Measurements from ENCODE around the gene NEURL1B. TPM values are rescaled to one million over a fixed set of nuclear protein-coding genes. Genes with fewer than 3 reads are reported as not detected.
"Not testable (repeated sequence)": the region's sequence is repeated elsewhere in the genome, so short reads cannot be mapped to it uniquely, and the experiment has no call there.

Gene NEURL1B
- polyA plus RNA-seq, 1 donor, result 40.4 TPM

DNA sequence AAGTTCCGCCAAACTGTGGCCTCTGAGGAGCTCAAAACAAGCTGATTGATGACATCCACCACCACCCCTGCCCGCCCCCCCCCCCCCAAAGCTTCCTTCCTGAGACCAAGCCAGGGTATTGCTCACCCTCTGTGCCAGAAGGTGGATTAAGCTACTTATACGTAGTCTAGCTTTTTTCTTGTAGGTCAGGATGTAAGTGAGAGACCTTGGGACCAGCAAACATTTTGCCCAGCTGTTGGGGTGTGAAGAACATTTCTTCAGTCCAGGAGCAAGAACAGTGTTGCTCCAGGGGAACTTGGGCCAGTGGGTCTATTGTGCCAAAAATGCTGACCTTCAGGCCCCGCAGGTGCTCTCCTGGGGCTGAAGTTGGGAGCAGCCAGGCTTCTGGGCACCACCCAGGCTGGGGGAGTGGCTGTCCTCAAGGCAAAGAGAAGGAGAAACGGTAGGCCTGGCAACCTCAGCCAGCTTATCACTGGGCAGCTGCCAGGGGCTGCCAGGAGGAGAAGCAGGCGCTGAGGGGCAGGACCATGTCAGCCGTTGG is 18.0 kb downstream of the NEURL1B start:
- no peak for DNase-seq

DNA sequence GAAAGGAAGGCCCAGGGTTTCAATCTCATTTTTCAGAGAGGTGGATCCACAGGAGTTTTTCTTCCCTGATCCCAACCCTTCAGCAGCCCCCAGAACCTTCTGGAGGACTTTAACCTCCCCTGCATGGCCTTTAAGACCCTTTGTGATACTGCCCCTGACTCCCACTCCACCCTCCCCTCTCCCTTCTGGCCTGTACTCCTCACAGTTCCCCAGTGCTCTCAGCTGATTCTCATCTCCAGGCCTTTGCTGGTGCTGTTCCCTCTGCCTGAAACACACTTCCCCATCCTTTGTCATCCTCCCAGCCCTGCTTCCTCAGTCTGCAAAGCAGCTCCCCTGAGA is 18.5 kb downstream of the NEURL1B start:
- DNase-seq, result no peak

DNA sequence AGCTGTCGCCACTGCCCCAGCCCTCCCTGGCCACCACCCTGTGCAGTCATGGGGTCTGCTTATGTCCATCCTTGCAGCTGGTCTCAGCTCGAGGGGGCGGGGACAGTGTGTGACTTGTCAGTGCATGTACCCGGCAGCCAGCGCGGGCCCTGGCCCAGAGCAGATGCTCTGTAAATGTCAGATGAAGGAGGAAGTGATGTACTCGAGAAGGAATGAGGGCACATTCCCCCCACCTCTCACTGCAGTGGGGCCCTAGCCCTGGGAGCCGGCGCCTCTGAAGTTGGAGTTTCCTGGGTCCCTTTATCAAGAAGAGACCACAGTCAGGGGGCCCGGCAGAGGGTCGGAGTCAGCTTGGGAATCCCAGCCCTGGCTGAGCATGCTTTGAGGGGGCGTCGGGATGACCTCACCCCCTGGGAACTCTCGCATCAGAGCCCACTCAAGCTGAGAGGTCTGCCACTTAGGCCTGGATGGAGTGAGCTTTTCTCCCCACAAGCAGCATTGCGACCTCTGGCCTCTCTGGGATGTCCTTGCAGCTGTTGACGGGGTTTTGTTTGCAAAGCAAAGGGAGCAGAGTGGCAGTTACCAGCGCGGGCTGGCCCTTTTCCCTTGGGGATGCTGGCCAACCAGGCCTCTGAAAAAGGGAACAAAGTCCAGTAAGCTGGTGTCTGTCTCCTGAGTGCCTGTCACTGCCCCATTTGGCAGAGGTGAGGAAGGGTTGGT is 19.0 kb downstream of the NEURL1B start:
- peak; percentile 71 for DNase-seq

DNA sequence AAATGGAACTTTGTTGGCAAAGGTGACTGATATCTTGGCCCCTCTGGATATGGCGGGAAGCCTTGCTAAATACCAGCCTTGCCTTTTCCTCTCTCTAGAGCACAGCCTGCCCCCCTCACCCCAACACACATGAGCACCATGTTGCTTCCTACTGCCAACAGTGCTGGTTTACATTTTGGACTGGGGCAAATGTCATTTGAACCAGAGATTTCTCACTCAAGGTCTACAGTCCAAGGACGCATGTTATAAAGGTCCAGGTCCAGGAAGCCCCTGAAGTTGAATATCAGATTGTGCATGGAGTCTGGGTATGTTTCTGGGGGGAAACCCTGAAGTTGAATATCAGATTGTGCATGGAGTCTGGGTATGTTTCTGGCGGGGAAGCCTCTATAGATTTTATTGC is 19.9 kb downstream of the NEURL1B start:
- no peak for DNase-seq

DNA sequence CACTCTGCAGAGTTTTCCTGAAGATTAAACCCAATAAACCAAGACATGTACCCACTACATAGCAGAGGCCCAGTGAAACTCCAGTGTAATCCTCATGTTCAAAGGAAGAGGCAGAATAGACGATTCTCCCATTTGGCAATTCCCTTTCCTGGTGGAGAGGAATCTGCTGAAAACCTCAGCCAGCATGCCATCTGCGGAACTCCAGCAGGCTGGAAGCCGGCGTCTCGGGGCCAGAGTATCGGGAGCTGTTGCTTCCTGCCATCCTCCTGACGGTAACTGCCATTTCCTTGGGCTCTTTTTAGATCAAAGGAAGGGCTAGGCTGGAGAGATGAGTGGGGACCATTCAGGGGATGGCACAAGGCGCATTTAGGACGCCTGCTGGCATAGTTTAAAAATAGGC is 20.5 kb downstream of the NEURL1B start:
- no peak for DNase-seq

DNA sequence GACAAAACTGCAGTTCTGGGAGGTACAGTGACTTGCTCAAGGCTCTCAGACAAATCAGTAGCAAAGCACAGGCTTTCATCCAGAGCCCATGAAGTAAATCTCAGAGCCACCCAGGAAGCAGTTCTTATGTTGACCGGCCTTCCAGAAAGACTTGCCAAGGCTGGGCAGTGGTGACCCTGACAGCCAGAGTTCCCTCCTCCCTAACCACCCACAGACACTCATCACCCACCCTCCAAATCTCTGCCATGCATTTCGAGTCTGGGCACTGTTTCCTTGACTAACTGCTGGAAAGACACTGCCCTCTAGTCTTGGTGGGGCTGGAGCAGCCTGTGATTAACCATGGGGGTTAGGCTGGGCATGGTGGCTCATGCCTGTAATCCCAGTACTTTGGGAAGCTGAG is 21.5 kb downstream of the NEURL1B start:
- no peak for DNase-seq

DNA sequence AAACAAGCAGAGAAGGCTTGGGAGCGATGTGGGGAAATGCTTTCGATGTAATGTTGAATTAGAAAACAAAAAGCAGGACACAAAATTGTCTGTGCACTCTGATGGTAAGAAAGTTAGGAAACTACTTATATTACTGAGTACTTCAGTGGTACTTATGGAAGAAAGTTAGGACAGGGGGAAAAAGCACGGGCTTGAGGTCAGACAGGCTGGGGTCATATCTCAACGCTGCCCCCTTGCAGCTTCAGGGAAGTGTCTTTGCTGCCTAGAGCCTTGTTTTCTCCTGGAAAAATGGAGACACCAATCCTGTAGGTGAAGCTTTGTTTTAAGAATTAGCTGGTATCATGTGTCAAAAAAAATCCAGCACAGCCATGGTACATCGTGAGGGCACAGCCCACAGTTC is 23.0 kb downstream of the NEURL1B start:
- no peak for DNase-seq

DNA sequence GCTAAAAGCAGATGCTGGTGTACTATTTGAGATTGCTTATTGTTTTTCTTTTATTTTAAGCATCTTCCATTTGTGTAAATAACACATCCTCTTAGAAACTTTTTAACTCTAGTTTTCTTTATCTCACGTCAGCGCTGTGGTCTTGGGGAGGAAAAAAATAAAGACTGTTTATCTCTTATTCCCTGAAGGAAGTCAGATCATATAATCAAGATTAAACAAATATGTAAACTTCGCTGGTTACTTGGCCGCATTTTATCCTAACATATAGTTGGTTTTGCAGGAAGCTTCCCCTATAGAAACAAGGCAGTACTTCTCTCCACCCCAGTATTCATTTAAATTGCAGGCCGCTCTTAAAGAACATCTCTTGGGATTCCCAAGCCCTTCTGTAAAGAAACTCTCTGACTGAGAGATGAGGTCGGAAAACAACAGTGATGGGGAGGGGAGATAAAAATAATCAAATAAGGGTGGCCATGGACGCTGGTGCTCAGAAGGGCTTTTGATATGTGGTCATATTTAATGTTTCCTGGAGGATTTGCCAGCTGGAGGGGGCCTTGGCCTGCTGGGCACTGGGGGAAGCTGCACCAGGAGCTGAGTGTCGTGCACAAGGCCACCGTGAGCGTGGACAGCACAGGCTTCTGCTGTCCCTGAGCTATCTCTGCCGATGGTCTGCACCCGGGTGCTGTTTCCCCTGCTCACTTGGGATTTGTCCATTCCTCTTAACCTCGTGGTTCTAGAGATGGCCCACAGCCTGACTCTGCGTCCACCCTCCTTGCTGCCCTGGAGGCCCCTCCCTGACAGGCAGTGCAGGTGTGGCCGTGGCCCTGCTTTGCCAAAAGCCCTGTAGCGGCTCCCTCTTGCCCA is 23.8 kb downstream of the NEURL1B start:
- DNase-seq, result no peak

DNA sequence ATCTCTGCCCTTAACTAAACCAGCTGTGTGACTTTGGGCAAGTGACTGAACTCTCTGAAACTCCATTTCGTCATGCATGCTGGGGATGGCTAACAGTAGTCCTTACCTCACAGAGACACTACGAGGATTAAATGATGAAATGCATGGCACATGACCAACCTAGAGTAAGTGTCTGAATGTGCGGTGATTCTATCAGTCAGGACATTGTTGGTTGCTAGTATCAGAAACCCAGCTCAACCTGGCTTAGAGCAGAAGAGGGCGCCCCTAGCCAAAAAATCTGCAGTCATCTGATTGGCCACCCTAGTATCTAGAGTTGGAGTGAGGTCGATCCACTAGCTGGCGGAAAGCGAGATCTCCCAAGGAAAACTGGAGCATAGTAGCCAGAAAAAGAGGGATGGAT is 25.2 kb downstream of the NEURL1B start:
- DNase-seq, result no peak

DNA sequence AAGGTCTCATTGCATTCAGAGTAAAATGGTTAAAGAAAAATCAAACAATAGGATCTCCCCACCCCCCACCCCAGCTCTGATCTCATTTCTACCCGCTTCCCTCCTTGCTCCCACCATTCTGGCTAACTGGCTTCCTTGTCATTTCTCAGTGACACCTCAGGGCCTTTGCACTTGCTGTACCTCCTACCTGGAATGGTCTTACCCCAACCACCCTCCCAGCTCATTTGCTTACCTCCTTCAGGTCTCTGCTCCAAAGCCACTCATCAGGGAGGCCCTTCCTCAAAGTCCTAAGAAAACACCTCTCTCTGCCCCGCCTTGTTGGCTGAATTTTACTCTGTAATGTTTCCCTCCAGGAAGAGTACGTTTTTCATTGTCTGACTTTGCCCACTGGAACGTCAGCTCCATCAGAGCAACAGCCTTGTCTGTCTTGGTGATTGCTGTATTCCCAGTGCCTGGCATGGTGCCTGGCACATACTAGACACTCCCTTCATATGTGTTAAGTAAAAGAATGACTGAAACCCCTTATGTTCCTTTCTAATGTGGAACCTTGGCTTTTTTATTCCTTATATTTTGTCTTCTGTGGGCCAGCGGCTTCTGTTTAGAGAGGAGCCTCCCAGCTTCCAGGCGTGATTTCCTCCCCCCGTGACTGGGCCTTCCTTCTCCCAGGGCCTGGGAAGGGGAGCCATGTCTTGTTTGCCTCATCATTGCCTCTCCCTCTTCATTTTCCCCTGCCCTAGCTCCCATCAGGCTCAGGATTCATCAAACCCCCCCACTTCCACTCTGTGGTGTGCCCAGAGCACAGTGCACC is 26.9 kb downstream of the NEURL1B start:
- DNase-seq, result no peak

DNA sequence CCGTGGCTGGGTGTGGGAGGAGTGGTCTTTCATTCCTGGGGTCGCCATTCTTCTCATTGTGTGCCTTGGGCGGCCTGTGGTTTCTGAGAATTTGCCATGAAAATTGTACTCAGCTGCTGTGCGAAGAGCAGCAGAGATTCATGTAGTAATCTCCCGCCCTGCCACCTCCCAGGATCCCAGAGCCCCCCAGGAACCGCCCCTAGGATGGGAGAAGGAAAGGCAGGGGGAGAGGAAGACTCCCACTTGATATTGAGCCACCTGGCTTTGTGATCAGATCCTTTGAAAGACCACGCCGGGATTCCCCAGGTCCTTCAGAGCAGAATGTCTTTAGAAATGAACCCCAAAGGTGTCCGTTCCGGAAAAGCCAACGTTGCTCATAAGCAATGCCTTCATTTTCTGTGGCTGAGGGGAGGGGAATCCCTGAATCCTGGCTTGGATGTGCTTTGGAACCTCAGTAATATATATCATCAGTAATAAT is 27.6 kb downstream of the NEURL1B start:
- no peak for DNase-seq

DNA sequence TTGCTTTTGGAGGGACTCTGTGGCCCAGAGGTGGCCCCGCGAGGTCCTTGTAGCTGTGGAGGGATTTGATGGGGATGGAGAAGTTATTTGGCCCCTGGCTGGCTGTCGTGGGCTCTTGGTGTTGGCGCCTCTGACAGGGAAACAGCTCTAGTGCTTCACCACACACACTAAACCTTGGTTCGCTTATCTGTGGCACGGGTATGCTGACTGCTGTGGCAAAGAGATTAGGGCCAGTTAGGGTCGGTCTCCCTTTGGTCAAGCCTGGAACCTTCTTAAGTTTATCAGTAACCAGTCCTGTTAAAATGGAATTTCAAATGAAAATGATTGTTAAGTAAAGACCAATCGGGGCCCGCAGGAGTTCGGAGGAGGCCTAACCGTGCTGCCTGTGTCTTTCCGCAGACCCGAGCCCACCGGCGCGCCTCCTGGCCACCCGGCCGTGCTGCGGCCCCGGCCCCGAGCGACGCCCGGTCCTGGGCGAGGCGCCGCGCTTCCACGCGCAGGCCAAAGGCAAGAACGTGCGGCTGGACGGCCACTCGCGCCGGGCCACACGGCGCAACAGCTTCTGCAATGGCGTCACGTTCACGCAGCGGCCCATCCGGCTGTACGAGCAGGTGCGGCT is 28.4 kb downstream of the NEURL1B start:
- DNase-seq, result no peak

DNA sequence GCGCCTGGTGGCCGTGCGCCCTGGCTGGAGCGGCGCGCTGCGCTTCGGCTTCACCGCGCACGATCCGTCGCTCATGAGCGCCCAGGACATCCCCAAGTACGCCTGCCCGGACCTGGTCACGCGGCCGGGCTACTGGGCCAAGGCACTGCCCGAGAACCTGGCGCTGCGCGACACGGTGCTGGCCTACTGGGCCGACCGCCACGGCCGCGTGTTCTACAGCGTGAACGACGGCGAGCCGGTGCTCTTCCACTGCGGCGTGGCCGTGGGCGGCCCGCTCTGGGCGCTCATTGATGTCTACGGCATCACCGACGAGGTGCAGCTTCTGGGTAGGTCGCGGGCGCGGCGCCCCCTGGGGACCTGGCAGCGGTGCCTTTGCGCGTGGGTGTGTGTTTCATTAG is 28.9 kb downstream of the NEURL1B start:
- no peak for DNase-seq

DNA sequence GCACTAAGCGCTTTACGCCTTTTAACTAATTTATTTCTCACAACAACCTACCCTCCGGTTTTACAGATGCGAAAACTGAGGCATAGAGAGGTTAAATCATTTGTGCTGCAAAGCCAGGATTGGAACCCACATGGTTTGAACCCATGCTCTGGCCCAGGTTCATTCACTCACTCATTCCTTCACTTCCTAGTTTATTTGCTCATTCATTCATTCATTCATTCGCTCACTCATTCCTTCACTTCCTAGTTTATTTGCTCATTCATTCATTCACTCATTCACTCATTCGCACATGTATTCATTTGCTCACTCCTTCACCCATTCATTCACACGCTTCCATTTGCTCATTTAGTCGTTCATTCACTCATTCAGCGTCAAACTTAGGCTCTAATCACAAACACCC is 29.4 kb downstream of the NEURL1B start:
- no peak for DNase-seq

DNA sequence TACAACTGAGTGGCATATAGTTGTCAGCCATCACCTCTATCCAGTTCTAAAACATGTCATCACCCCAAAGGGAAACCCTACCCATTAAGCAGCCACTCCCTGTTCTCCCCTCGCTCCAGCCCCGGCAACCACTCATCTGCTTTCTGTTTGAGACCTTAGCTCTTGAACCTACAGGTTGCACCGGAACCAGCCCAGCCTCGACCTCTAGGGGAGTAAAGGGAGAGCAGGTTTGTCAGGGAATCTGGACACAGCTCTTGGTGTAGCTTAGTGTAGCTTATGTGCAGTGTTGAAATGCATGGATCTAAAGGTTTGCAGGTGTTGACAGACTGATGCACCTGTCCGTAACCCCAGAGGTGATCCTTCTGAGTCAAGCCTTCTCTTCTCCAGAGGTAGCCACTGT is 30.0 kb downstream of the NEURL1B start:
- DNase-seq, result no peak

DNA sequence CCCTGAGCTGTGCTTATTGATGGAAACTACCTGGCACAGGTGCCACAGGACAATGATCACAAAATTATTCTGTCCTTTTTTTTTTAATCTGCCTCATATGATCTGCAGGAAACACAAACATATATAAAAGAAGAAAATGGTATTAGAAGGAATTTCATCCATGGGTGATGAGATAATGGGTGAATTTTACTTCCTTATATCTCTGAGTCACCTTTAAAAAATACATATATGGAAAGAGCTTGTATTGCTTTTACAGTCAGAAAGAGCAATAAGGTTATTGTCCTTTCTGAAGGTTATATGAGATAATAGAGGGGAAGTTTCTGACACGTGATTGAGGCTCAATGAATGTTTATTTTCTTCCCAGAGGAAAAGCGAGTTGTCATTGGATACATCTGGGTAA is 31.6 kb downstream of the NEURL1B start:
- DNase-seq, result no peak

DNA sequence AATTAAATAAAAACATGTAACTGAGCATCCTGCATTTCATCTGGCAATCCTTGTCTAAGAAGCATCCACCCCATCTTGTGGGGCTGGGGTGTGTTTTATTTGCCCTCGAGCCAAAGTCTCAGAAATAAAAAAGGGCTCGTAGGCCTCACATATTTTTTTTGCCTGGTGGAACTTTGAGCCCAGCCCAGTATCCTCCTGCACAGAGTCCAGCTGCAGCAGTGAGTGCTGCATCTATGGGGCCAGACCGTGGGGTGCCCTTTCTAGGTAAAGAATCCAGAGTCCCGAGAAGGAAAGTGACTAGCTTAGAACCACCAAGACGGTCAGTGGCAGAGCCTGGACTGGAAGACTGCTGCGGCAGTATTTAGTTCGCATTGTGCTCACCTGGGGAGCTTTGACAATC is 33.1 kb downstream of the NEURL1B start:
- DNase-seq, result no peak

DNA sequence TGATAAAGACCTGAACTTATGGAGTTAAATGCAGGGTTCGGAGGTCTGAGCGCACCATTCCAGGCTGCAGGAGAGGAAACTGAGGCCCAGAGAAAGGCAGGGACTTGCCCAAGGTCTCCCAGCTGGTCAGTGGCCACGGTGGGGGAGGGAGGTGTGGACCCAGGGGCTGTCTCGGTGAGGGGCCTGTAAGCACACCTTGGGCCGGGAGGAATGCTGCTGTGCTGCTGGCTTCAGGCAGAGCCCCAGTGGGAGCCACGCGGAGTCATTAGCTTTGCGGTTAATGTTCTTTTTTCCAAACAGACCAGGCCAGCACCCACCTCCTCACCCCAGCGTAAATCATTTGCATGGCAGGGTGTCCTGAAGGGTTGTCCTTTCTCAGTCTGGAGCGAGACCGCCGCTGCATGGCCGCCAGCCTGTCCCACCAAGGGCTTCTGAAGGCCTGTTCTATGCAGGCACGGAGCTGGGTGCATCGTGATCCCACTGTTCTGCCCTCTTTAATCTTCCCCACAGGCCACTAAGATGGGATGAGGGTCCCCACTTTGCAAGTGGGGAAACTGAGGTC is 35.9 kb downstream of the NEURL1B start:
- no peak for DNase-seq

DNA sequence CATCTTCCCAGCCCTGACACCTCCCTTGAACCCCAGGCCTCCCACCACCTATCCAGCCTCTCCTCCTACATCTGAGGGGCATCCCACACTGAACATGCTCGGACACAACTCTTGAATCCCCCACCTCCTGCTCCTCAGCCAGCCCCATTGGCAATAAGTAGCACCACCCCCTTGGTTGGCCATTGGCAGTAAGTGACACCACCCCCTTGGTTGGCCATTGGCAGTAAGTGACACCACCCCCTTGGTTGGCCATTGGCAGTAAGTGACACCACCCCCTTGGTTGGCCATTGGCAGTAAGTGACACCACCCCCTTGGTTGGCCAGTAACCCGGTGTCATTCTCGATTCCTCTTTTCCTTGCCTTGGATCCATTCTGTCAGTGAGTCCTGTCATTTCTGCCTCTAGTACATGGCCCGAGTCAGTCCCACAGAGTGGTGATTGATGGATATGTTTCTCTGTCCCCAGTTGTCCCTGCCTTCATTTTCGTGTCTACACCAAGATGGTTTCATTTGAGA is 37.4 kb downstream of the NEURL1B start:
- not testable (repeated sequence) for DNase-seq

DNA sequence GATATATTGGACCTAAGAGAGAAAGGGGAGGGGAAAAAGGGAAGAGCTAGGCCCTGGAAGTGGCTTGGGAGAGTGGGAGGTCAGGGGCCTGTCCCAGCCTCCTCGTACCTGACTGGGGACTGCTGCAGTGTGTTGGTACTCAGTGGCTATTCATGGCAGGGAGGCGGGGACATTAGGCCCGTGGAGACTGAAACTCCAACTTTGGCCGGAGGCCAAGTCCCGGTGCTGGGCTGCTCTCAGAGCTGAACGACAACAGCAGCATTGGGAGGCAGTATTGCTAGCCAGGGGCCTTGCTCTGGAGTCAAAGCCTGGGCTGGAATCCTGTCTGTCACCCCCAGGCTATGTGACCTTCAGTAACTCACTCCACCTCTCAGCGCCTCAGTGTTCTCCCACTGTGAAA is 37.8 kb downstream of the NEURL1B start:
- peak; percentile 34 for DNase-seq

DNA sequence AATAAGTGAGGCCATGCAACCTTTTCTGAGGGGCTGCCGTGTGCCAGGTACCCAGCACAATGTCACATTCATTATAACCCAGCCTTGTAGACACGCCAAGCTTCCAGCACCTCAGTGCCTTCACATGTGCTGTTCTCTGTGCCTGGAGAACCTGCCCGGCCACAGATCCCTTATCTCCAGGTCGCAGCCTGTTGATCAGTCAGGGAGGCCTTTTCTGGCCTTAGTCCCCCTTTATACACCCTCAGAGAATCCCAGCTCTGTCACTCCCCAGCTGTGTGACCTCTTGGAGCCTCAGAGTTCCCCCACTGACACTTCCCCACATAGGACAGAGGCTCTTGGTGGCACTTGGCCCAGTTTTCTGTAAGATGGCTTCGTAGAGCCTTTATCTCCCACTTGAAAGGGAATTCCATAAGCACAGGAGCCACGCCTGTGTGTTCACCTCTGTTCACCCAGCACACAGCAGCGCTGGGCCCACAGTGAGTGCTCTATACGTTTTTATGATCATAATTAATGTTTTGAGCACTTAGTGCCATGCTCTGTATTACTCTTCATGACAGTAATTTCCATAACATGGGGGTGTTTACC is 38.7 kb downstream of the NEURL1B start:
- DNase-seq, result no peak

DNA sequence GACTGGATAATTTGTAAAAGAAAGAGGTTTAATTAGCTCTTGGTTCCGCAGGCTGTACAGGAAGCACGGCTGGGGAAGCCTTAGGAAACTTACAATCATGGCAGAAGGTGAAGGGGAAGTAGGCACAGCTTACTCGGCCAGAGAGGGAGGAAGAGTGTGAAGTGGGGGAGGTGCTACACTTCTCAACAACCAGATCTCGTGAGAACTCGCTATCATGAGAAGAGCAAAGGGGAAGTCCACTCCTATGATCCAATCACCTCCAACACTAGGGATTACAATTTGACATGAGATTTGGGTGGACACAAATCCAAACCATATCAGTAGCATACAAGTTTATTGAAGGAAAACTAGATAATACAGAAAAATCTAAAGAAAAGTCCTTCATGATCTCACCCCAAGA is 39.9 kb downstream of the NEURL1B start:
- no peak for DNase-seq
